BLaER1 treated with 17β-estradiol and CSF1 and Interleukin-3, amounts not matched to agents 10 nM and 100 nM (cell line): ENCODE data around the gene NPNT.

Experiments
- H3K27ac ChIP-seq, 11 experiments: shearing (Covaris generic); formaldehyde crosslinking; 2 replicates each; pipeline ENCODE4 v1.8.1; 2022
- H3K27me3 ChIP-seq, 11 experiments: shearing (Covaris generic); formaldehyde crosslinking; 2 replicates each; pipeline ENCODE4 v1.8.1; 2022
- H3K36me3 ChIP-seq, 11 experiments: shearing (Covaris generic); formaldehyde crosslinking; 2 replicates each; pipeline ENCODE4 v1.8.1; 2022
- H3K4me1 ChIP-seq, 10 experiments: shearing (Covaris generic); formaldehyde crosslinking; 2 replicates each; pipeline ENCODE4 v1.8.1; 2022
- H3K4me2 ChIP-seq, 11 experiments: shearing (Covaris generic); formaldehyde crosslinking; 2 replicates each; pipeline ENCODE4 v1.8.1; 2022
- H3K4me3 ChIP-seq, 10 experiments: shearing (Covaris generic); formaldehyde crosslinking; 2 replicates each; pipeline ENCODE4 v1.8.1; 2022
- H3K9ac ChIP-seq, 11 experiments: shearing (Covaris generic); formaldehyde crosslinking; 2 replicates each; pipeline ENCODE4 v1.8.1; 2022
- H3K9me3 ChIP-seq, 11 experiments: shearing (Covaris generic); formaldehyde crosslinking; replicated peaks in 1 of 11; 2 replicates each; pipeline ENCODE4 v1.8.1; 2022
- H4K20me1 ChIP-seq, 11 experiments: shearing (Covaris generic); formaldehyde crosslinking; 2 replicates each; pipeline ENCODE4 v1.8.1; 2022
- Cebpa-rat ChIP-seq, 11 experiments: shearing (Covaris generic); IDR thresholded peaks; 2 replicates each; pipeline ENCODE4 v1.8.1; 2022

NPNT gene

GRCh38 chr4:105911426-105911825 lies 16.2 kb downstream of the NPNT start:
- Histone ChIP-seq H3K27me3 (no peaks in the 10 kb centered on the region), H3K4me3 (no peak overlapping the region), H3K9ac (no peak overlapping the region), H3K4me1 (no peaks in the 10 kb centered on the region), H3K27ac (no peak overlapping the region), H3K4me2 (no peak overlapping the region), H4K20me1 (no peaks in the 10 kb centered on the region), H3K9me3 (no peaks in the 10 kb centered on the region), H3K36me3 (no peaks in the 10 kb centered on the region)
- TF ChIP-seq Cebpa-rat (IDR thresholded peaks at IDR 0.05): no peak

- Histone ChIP-seq H3K4me2 (no peak overlapping the region), H3K9ac (no peak overlapping the region), H3K4me3 (no peak overlapping the region), H4K20me1 (no peaks in the 10 kb centered on the region), H3K27ac (no peak overlapping the region), H3K27me3 (no peaks in the 10 kb centered on the region), H3K9me3 (no peaks in the 10 kb centered on the region), H3K36me3 (no peaks in the 10 kb centered on the region), H3K4me1 (no peaks in the 10 kb centered on the region)
- TF ChIP-seq Cebpa-rat (IDR thresholded peaks at IDR 0.05): no peak
These were observed 17.4 kb downstream of the NPNT start for GRCh38 chr4:105912633-105913032.

- Histone ChIP-seq H3K27me3 (no peaks in the 10 kb centered on the region), H3K27ac (no peak overlapping the region), H4K20me1 (no peaks in the 10 kb centered on the region), H3K4me2 (no peak overlapping the region), H3K36me3 (no peaks in the 10 kb centered on the region), H3K4me1 (no peaks in the 10 kb centered on the region), H3K9ac (no peak overlapping the region), H3K9me3 (no peaks in the 10 kb centered on the region), H3K4me3 (no peak overlapping the region)
- no peak for TF ChIP-seq Cebpa-rat (IDR thresholded peaks at IDR 0.05)
These were observed 22.0 kb downstream of the NPNT start for GRCh38 chr4:105917171-105917685.

GRCh38 chr4:105921301-105921700 lies 26.0 kb downstream of the NPNT start:
- no peak for TF ChIP-seq Cebpa-rat (IDR thresholded peaks at IDR 0.05)
- H3K36me3 ChIP-seq: no peaks in the 10 kb centered on the region
- no peak overlapping the region for H3K27ac ChIP-seq
- H3K4me2 ChIP-seq: no peak overlapping the region
- no peaks in the 10 kb centered on the region for H4K20me1 ChIP-seq
- no peak overlapping the region for H3K4me3 ChIP-seq
- H3K9me3 ChIP-seq: no peaks in the 10 kb centered on the region
- H3K4me1 ChIP-seq: no peaks in the 10 kb centered on the region
- no peak overlapping the region for H3K9ac ChIP-seq
- no peaks in the 10 kb centered on the region for H3K27me3 ChIP-seq

GRCh38 chr4:105923497-105924238 lies 28.4 kb downstream of the NPNT start:
- H3K4me2 ChIP-seq: no peak overlapping the region
- no peak overlapping the region for H3K9ac ChIP-seq

GRCh38 chr4:105924341-105924740 lies 29.1 kb downstream of the NPNT start:
- H3K4me3 ChIP-seq: no peak overlapping the region
- no peak overlapping the region for H3K4me2 ChIP-seq
- H3K4me1 ChIP-seq: no peaks in the 10 kb centered on the region
- no peak for TF ChIP-seq Cebpa-rat (IDR thresholded peaks at IDR 0.05)
- H3K27ac ChIP-seq: no peak overlapping the region
- no peak overlapping the region for H3K9ac ChIP-seq
- no peaks in the 10 kb centered on the region for H3K36me3 ChIP-seq
- H3K27me3 ChIP-seq: no peaks in the 10 kb centered on the region
- no peaks in the 10 kb centered on the region for H3K9me3 ChIP-seq
- no peaks in the 10 kb centered on the region for H4K20me1 ChIP-seq

More at GRCh38 chr4:105923497-105924238, 28.4 kb downstream of the NPNT start:
- H3K4me3 ChIP-seq: no peak overlapping the region
- H3K4me1 ChIP-seq: no peaks in the 10 kb centered on the region
- H3K27ac ChIP-seq: no peak overlapping the region
- H4K20me1 ChIP-seq: no peaks in the 10 kb centered on the region
- no peaks in the 10 kb centered on the region for H3K36me3 ChIP-seq
- TF ChIP-seq Cebpa-rat (IDR thresholded peaks at IDR 0.05): no peak
- no peaks in the 10 kb centered on the region for H3K27me3 ChIP-seq
- no peaks in the 10 kb centered on the region for H3K9me3 ChIP-seq

- Histone ChIP-seq H3K27me3 (no peaks in the 10 kb centered on the region), H3K4me3 (no peak overlapping the region), H3K4me1 (no peaks in the 10 kb centered on the region), H3K9me3 (no peaks in the 10 kb centered on the region), H3K36me3 (no peaks in the 10 kb centered on the region), H3K4me2 (no peak overlapping the region), H4K20me1 (no peaks in the 10 kb centered on the region), H3K27ac (no peak overlapping the region), H3K9ac (no peak overlapping the region)
- no peak for TF ChIP-seq Cebpa-rat (IDR thresholded peaks at IDR 0.05)
These were observed 35.4 kb downstream of the NPNT start for GRCh38 chr4:105930698-105931097.

- Histone ChIP-seq H3K9ac (no peak overlapping the region), H3K4me2 (no peak overlapping the region), H3K27ac (no peak overlapping the region), H3K36me3 (no peaks in the 10 kb centered on the region), H3K4me1 (no peaks in the 10 kb centered on the region), H3K27me3 (no peaks in the 10 kb centered on the region), H4K20me1 (no peaks in the 10 kb centered on the region), H3K9me3 (no peaks in the 10 kb centered on the region), H3K4me3 (no peak overlapping the region)
- no peak for TF ChIP-seq Cebpa-rat (IDR thresholded peaks at IDR 0.05)
These were observed 37.8 kb downstream of the NPNT start for GRCh38 chr4:105933083-105933482.

- no peaks in the 10 kb centered on the region for H4K20me1 ChIP-seq
- no peak for TF ChIP-seq Cebpa-rat (IDR thresholded peaks at IDR 0.05)
These were observed 39.1 kb downstream of the NPNT start for GRCh38 chr4:105934386-105934785.

GRCh38 chr4:105936901-105937300 lies 41.6 kb downstream of the NPNT start:
- Histone ChIP-seq H3K4me1 (no peaks in the 10 kb centered on the region), H3K27ac (no peak overlapping the region), H3K9ac (no peak overlapping the region), H3K27me3 (no peaks in the 10 kb centered on the region), H3K4me2 (no peak overlapping the region), H3K4me3 (no peak overlapping the region), H4K20me1 (no peaks in the 10 kb centered on the region), H3K36me3 (no peaks in the 10 kb centered on the region), H3K9me3 (no peaks in the 10 kb centered on the region)
- no peak for TF ChIP-seq Cebpa-rat (IDR thresholded peaks at IDR 0.05)

More at GRCh38 chr4:105934386-105934785, 39.1 kb downstream of the NPNT start:
- Histone ChIP-seq H3K9ac (no peak overlapping the region), H3K9me3 (no peaks in the 10 kb centered on the region), H3K36me3 (no peaks in the 10 kb centered on the region), H3K4me2 (no peak overlapping the region), H3K4me3 (no peak overlapping the region), H3K27me3 (no peaks in the 10 kb centered on the region), H3K4me1 (no peaks in the 10 kb centered on the region), H3K27ac (no peak overlapping the region)
